ENCODE data around the gene KIF2C. TPM values are rescaled to one million over a fixed set of nuclear protein-coding genes. Genes with fewer than 3 reads are reported as not detected.

KIF2C gene
- total RNA-seq, 3 donors from 2014 or later (not counting 1 experiment from before 2014, with no cell fraction given) = 0.59 to 1.3 (median 0.93) TPM

DNA sequence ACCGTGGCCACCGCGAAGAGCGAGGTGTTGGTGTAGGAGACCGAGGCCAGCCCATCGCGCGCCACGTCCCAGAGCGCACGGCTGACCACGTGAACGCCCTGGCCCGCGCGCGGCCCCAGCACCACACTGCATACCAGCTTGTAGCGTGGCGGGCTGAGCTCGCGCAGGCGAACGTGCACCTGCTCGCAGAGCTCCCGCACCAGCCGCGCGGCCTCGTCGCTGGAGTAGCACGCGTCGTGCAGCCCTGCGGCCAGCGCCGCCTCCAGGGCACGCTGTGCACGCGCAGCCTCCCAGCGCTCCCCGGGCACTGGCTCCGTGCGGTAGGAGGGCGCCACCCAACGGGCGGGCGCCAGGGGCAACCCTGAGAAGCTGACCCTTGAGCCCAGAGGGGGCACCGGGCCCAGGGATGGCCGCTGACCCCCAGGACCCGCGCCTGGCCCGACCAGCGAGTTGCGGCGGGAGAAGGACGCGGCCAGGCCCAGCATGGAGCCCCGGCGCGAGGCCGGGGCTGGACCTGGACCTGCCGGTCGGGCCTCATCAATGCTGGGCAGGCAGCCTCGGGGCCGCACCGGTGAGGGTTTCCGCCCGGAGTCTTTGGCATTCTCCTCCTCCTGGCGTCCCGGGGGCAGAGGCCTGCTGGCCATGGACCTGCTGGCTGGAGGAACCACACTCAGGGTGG is 66.5 kb downstream of the KIF2C start:
- peak in 1 of 2 donors; percentile 48 for DNase-seq
- TF ChIP-seq, protein P1, sequence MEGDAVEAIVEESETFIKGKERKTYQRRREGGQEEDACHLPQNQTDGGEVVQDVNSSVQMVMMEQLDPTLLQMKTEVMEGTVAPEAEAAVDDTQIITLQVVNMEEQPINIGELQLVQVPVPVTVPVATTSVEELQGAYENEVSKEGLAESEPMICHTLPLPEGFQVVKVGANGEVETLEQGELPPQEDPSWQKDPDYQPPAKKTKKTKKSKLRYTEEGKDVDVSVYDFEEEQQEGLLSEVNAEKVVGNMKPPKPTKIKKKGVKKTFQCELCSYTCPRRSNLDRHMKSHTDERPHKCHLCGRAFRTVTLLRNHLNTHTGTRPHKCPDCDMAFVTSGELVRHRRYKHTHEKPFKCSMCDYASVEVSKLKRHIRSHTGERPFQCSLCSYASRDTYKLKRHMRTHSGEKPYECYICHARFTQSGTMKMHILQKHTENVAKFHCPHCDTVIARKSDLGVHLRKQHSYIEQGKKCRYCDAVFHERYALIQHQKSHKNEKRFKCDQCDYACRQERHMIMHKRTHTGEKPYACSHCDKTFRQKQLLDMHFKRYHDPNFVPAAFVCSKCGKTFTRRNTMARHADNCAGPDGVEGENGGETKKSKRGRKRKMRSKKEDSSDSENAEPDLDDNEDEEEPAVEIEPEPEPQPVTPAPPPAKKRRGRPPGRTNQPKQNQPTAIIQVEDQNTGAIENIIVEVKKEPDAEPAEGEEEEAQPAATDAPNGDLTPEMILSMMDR (IDR thresholded peaks at IDR 0.05) = no peak
- peaks cover 20% of the 10 kb centered on the region for H3K36me3 ChIP-seq (ENCODE audit: control insufficient read depth, insufficient read depth, low read length)
- Mint-ChIP-seq H3K4me3 (no peak overlapping the region), H3K9me3 (no peaks in the 10 kb centered on the region), H3K4me1 (peaks cover 20 to 42% of the 10 kb centered on the region in 2 donors), H3K27ac (peak overlapping the region in 1 of 2 donors; percentile 42), H3K27me3 (ENCODE audit: low read depth in 2 of 2) (no peaks in the 10 kb centered on the region), H3K36me3 (no peaks in the 10 kb centered on the region)
- no peak overlapping the region for H3K4me3 ChIP-seq (ENCODE audit: low read length)
- H3K4me1 ChIP-seq (ENCODE audit: control insufficient read depth, insufficient read depth, low read length) = peaks cover 57% of the 10 kb centered on the region
- H3K27ac ChIP-seq (ENCODE audit: low read length) = peak overlapping the region; percentile 95
- intact Hi-C loops (cut with micrococcal nuclease) = no loop called here
- 97% methylated on average over 70 of the region's 70 CpGs for WGBS (ENCODE audit: insufficient coverage)
- H3K27me3 ChIP-seq (ENCODE audit: control insufficient read depth, insufficient read depth, low read length) = no peaks in the 10 kb centered on the region
- ATAC-seq = no peak
- no peaks in the 10 kb centered on the region for H3K9me3 ChIP-seq (ENCODE audit: control insufficient read depth, insufficient read depth, low read length)

DNA sequence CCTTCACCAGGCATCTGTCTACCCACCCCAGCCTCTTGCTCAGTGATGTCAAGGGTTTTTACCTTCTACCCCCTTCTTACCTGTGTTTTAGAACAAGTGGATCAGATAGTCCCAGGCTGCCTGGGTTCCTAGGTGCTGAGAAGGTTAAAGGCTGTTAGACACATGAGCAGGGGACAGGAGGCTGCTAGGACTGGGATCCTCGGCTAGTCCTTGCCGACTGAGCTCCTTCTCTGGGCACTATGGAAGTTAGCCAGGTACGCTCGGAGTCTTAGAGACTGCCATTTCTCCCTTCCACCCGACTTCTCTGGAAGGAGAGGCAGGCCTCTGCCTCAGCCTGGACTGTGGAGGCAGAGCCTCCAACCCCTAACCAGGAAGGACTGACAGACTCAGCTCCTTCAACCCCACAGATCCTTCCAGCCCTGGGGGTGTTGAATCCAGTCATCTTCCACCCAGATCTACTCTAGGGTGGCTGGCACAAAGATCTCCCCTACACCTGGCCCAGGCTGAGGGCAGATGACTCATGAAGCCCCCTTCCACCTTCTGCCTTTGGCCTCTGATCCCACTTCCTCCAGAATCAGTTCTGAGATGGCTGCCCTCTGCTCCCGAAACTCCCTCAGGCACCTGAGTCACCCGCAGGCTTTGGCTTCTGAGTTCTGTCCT is 67.2 kb downstream of the KIF2C start, which contains the start of gene DYNLT4:
Gene DYNLT4 (minus strand): TSS at position 648 of the 660 bp plus-strand sequence. CDS start 683 bp downstream, outside the sequence.
- peak in 1 of 2 donors; percentile 50 for DNase-seq
- Histone ChIP-seq H3K27ac (ENCODE audit: low read length) (peak within 1 kb of the TSS; percentile 95), H3K27me3 (ENCODE audit: control insufficient read depth, insufficient read depth, low read length) (no peaks in the 10 kb centered on the region), H3K9me3 (ENCODE audit: control insufficient read depth, insufficient read depth, low read length) (no peaks in the 10 kb centered on the region), H3K4me3 (ENCODE audit: low read length) (no peak within 1 kb of the TSS), H3K4me1 (ENCODE audit: control insufficient read depth, insufficient read depth, low read length) (peaks cover 53% of the 10 kb centered on the region), H3K36me3 (ENCODE audit: control insufficient read depth, insufficient read depth, low read length) (peaks cover 20% of the 10 kb centered on the region)
- WGBS (ENCODE audit: insufficient coverage) = 87% methylated on average over 7 of the region's 7 CpGs
- H3K27me3 Mint-ChIP-seq (ENCODE audit: low read depth in 2 of 2) = no peaks in the 10 kb centered on the region
- H3K36me3 Mint-ChIP-seq = no peaks in the 10 kb centered on the region
- H3K27ac Mint-ChIP-seq = peak within 1 kb of the TSS; percentile 88 to 95
- peaks cover 22 to 40% of the 10 kb centered on the region in 2 donors for H3K4me1 Mint-ChIP-seq
- TF ChIP-seq, protein P1 (IDR thresholded peaks at IDR 0.05) = no peak
- peak within 1 kb of the TSS; percentile 4 for H3K4me3 Mint-ChIP-seq
- intact Hi-C loops (cut with micrococcal nuclease) = no loop called here
- no peaks in the 10 kb centered on the region for H3K9me3 Mint-ChIP-seq
- no peak for ATAC-seq

DNA sequence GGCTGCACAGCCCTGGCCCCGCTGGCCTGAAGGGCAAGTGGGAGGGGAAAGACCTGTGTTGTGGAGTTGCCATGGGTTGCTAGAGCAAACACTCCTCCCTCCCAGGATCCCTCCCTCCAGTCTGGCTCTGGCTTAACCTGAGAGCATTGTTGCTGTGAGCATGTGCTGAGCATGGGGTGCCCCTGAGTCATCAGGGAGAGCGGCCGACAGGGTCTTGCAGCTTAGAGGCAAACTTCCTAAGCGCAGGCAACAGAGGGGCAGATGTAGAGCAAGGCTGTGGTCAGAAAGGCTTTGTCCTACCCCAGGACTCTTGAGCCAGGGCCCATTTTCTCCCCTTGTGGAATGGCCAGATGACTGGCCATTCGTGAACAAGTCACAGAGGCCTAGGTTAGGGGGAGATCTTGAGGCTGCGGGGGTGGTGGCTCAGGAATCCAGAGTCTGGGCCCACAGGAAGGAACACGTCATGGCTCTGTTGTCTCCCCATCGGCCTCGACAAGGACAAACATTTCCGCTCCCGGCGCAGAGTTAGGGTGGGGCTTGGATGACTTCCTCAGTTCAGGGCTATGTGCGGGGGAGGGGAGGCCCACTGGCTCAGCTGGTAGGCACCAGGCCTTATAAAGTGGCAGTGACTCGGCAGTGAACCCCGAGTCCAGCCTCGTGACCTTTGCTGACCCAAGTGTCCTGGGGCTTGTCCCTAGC is 67.9 kb downstream of the KIF2C start:
- H3K36me3 Mint-ChIP-seq = no peaks in the 10 kb centered on the region
- no peak overlapping the region for H3K4me3 ChIP-seq (ENCODE audit: low read length)
- no peaks in the 10 kb centered on the region for H3K9me3 Mint-ChIP-seq
- H3K27ac Mint-ChIP-seq = peak overlapping the region; percentile 88 to 95
- peaks cover 17% of the 10 kb centered on the region for H3K36me3 ChIP-seq (ENCODE audit: control insufficient read depth, insufficient read depth, low read length)
- ATAC-seq (peak; percentile 29 to 70 (median 46)), DNase-seq (peak; percentile 54 to 94)
- peak overlapping the region; percentile 4 for H3K4me3 Mint-ChIP-seq
- 19% methylated on average over 15 of the region's 16 CpGs for WGBS (ENCODE audit: insufficient coverage)
- intact Hi-C loops (cut with micrococcal nuclease) = no loop called here
- H3K4me1 Mint-ChIP-seq = peaks cover 22 to 35% of the 10 kb centered on the region in 2 donors
- H3K9me3 ChIP-seq (ENCODE audit: control insufficient read depth, insufficient read depth, low read length) = no peaks in the 10 kb centered on the region
- peak overlapping the region; percentile 95 for H3K27ac ChIP-seq (ENCODE audit: low read length)
- H3K4me1 ChIP-seq (ENCODE audit: control insufficient read depth, insufficient read depth, low read length) = peaks cover 51% of the 10 kb centered on the region
- no peaks in the 10 kb centered on the region for H3K27me3 Mint-ChIP-seq (ENCODE audit: low read depth in 2 of 2)
- TF ChIP-seq, protein P1 (IDR thresholded peaks at IDR 0.05) = no peak
- H3K27me3 ChIP-seq (ENCODE audit: control insufficient read depth, insufficient read depth, low read length) = no peaks in the 10 kb centered on the region

Data from natural killer cell (primary cell).